Neural cell (in vitro differentiated cells): ENCODE data around the gene MUC21. TPM values are rescaled to one million over a fixed set of nuclear protein-coding genes. Genes with fewer than 3 reads are reported as not detected.

Experiments used
- H2AFZ ChIP-seq: fragments of 200-600, 300-800 bp; sonication (generic), shearing (Covaris generic); 2 replicates; pipeline ENCODE4 v1.6.0; 2014; ENCODE audit warnings: low read depth, mild to moderate bottlenecking, antibody characterized with exemption, low read length, moderate library complexity
- H3F3A ChIP-seq: fragments of 200-600 bp; shearing (Covaris generic); 2 replicates; pipeline ENCODE4 v1.6.1; 2016; ENCODE audit warnings: mild to moderate bottlenecking, moderate library complexity, mixed read lengths, antibody characterized with exemption, low read length; ENCODE audit not compliant: insufficient read depth, poor library complexity, severe bottlenecking
- H3K27ac ChIP-seq: fragments of 200-600, 300-800 bp; sonication (generic), shearing (Covaris generic); 2 replicates; pipeline ENCODE4 v1.5.1; 2014; ENCODE audit warnings: mild to moderate bottlenecking, low read length, moderate library complexity
- H3K27me3 ChIP-seq: fragments of 300-800, 200-600 bp; sonication (generic), shearing (Covaris generic); 2 replicates; pipeline ENCODE4 v1.6.0; 2014; ENCODE audit warnings: mild to moderate bottlenecking, low read depth, low read length, moderate library complexity; ENCODE audit not compliant: insufficient read depth
- H3K36me3 ChIP-seq: fragments of 300-800, 200-600 bp; sonication (generic), shearing (Covaris generic); 2 replicates; pipeline ENCODE4 v1.5.1; 2014; ENCODE audit warnings: mild to moderate bottlenecking, antibody characterized with exemption, low read length, moderate library complexity; ENCODE audit not compliant: insufficient read depth
- H3K4me2 ChIP-seq: fragments of 300-800, 200-600 bp; sonication (generic), shearing (Covaris generic); 2 replicates; pipeline ENCODE4 v1.6.0; 2014; ENCODE audit warnings: mild to moderate bottlenecking, low read length
- H3K4me3 ChIP-seq: fragments of 300-800, 200-600 bp; sonication (generic), shearing (Covaris generic); 2 replicates; pipeline ENCODE4 v1.5.1; 2014; ENCODE audit warnings: mild to moderate bottlenecking, low read length, moderate library complexity
- H3K79me2 ChIP-seq: fragments of 200-600 bp; shearing (Covaris generic); replicated peaks from 2 replicates; pipeline ENCODE4 v1.6.0; 2014; ENCODE audit warnings: mild to moderate bottlenecking, low read length, moderate library complexity; ENCODE audit not compliant: insufficient read depth
- H3K9ac ChIP-seq: fragments of 300-800, 200-600 bp; sonication (generic), shearing (Covaris generic); 2 replicates; pipeline ENCODE4 v1.6.1; 2016; ENCODE audit warnings: mild to moderate bottlenecking, low read length, mixed read lengths
- H3K9me2 ChIP-seq: fragments of 200-600 bp; shearing (Covaris generic); 2 replicates; pipeline ENCODE4 v1.6.1; 2016; ENCODE audit warnings: mild to moderate bottlenecking, low read length, mixed read lengths; ENCODE audit not compliant: insufficient read depth
- H3K9me3 ChIP-seq: fragments of 200-600, 300-800 bp; sonication (generic), shearing (Covaris generic); 2 replicates; pipeline ENCODE4 v1.6.1; 2016; ENCODE audit warnings: mild to moderate bottlenecking, mixed run types, low read length, moderate library complexity, mixed read lengths
- H4K20me1 ChIP-seq: fragments of 200-600 bp; shearing (Covaris generic); 2 replicates; pipeline ENCODE4 v1.6.1; 2016; ENCODE audit warnings: mild to moderate bottlenecking, mixed run types; ENCODE audit not compliant: insufficient read depth
- EP300 ChIP-seq: fragments of 450-650 bp; conservative IDR thresholded peaks from 2 replicates; pipeline ENCODE4 v1.6.1; 2014; ENCODE audit warnings: antibody characterized with exemption, mild to moderate bottlenecking, moderate library complexity; ENCODE audit not compliant: poor library complexity, severe bottlenecking
- EZH2 ChIP-seq: fragments of 200-600, 300-800 bp; shearing (Covaris generic), sonication (generic); IDR thresholded peaks from 2 replicates; pipeline ENCODE4 v1.6.1; 2014; ENCODE audit warnings: antibody characterized with exemption, low read length, borderline replicate concordance, mild to moderate bottlenecking; ENCODE audit not compliant: insufficient read depth, poor library complexity, severe bottlenecking
- MXI1 ChIP-seq: fragments of 450-650 bp; conservative IDR thresholded peaks from 2 replicates; pipeline ENCODE4 v1.6.1; 2014; ENCODE audit warnings: antibody characterized with exemption, mild to moderate bottlenecking; ENCODE audit not compliant: poor library complexity, severe bottlenecking
- POLR2AphosphoS5 ChIP-seq: IDR thresholded peaks from 2 replicates; pipeline ENCODE4 v1.6.1; 2012
- RAD21 ChIP-seq: fragments of 450-650 bp; conservative IDR thresholded peaks from 2 replicates; pipeline ENCODE4 v1.6.1; 2014; ENCODE audit warnings: antibody characterized with exemption, mild to moderate bottlenecking, moderate library complexity
- SMC3 ChIP-seq: fragments of 450-650 bp; conservative IDR thresholded peaks from 2 replicates; pipeline ENCODE4 v1.6.1; 2014; ENCODE audit warnings: antibody characterized with exemption, mild to moderate bottlenecking, moderate library complexity; ENCODE audit not compliant: poor library complexity
- TAF1 ChIP-seq: IDR thresholded peaks from 2 replicates; pipeline ENCODE4 v1.6.1; 2012; ENCODE audit warnings: low read depth
- polyA plus RNA-seq: library from polyadenylated mRNA; depleted of rRNA; stranded (reverse); fragments of >200 nt; gene quantifications from 2 replicates; pipeline ENCODE4 v1.2.3, GENCODE V29; 2014
- TF ChIP-seq, protein P1 (sequence below): fragments of 450-650 bp; IDR thresholded peaks from 2 replicates; pipeline ENCODE4 v1.5.1; 2014; ENCODE audit warnings: antibody characterized with exemption, mild to moderate bottlenecking, moderate library complexity; ENCODE audit not compliant: poor library complexity, severe bottlenecking
- TF ChIP-seq, protein P2 (sequence below): IDR thresholded peaks from 2 replicates; pipeline ENCODE4 v1.6.1; 2012; ENCODE audit warnings: borderline replicate concordance

MUC21 gene
- polyA plus RNA-seq, 1 donor from 2014 or later: not detected

GRCh38 chr6:30957716-30958115 lies 25.8 kb upstream of the MUC21 start:
- H2AFZ ChIP-seq: no peak overlapping the region
- H3K4me3 ChIP-seq: no peak overlapping the region
- H3F3A ChIP-seq: no peaks in the 10 kb centered on the region
- no peak overlapping the region for H3K9ac ChIP-seq
- TF ChIP-seq, protein P1, sequence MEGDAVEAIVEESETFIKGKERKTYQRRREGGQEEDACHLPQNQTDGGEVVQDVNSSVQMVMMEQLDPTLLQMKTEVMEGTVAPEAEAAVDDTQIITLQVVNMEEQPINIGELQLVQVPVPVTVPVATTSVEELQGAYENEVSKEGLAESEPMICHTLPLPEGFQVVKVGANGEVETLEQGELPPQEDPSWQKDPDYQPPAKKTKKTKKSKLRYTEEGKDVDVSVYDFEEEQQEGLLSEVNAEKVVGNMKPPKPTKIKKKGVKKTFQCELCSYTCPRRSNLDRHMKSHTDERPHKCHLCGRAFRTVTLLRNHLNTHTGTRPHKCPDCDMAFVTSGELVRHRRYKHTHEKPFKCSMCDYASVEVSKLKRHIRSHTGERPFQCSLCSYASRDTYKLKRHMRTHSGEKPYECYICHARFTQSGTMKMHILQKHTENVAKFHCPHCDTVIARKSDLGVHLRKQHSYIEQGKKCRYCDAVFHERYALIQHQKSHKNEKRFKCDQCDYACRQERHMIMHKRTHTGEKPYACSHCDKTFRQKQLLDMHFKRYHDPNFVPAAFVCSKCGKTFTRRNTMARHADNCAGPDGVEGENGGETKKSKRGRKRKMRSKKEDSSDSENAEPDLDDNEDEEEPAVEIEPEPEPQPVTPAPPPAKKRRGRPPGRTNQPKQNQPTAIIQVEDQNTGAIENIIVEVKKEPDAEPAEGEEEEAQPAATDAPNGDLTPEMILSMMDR: no peak
- TF ChIP-seq MXI1 (no peak), POLR2AphosphoS5 (no peak), TAF1 (no peak), RAD21 (no peak), EZH2 (no peak), SMC3 (no peak), EP300 (no peak)
- TF ChIP-seq, protein P2, sequence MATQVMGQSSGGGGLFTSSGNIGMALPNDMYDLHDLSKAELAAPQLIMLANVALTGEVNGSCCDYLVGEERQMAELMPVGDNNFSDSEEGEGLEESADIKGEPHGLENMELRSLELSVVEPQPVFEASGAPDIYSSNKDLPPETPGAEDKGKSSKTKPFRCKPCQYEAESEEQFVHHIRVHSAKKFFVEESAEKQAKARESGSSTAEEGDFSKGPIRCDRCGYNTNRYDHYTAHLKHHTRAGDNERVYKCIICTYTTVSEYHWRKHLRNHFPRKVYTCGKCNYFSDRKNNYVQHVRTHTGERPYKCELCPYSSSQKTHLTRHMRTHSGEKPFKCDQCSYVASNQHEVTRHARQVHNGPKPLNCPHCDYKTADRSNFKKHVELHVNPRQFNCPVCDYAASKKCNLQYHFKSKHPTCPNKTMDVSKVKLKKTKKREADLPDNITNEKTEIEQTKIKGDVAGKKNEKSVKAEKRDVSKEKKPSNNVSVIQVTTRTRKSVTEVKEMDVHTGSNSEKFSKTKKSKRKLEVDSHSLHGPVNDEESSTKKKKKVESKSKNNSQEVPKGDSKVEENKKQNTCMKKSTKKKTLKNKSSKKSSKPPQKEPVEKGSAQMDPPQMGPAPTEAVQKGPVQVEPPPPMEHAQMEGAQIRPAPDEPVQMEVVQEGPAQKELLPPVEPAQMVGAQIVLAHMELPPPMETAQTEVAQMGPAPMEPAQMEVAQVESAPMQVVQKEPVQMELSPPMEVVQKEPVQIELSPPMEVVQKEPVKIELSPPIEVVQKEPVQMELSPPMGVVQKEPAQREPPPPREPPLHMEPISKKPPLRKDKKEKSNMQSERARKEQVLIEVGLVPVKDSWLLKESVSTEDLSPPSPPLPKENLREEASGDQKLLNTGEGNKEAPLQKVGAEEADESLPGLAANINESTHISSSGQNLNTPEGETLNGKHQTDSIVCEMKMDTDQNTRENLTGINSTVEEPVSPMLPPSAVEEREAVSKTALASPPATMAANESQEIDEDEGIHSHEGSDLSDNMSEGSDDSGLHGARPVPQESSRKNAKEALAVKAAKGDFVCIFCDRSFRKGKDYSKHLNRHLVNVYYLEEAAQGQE: no peak
- no peaks in the 10 kb centered on the region for H3K36me3 ChIP-seq
- H3K27ac ChIP-seq: no peak overlapping the region
- no peaks in the 10 kb centered on the region for H4K20me1 ChIP-seq
- H3K4me2 ChIP-seq: no peak overlapping the region
- H3K9me3 ChIP-seq: no peaks in the 10 kb centered on the region
- H3K27me3 ChIP-seq: peaks cover 21% of the 10 kb centered on the region
- no peaks in the 10 kb centered on the region for H3K79me2 ChIP-seq
- H3K9me2 ChIP-seq: no peaks in the 10 kb centered on the region

GRCh38 chr6:30960907-30961673 lies 22.4 kb upstream of the MUC21 start:
- no peaks in the 10 kb centered on the region for H3K36me3 ChIP-seq
- no peak overlapping the region for H2AFZ ChIP-seq
- H3K9ac ChIP-seq: no peak overlapping the region
- no peaks in the 10 kb centered on the region for H3K79me2 ChIP-seq
- H3K9me2 ChIP-seq: no peaks in the 10 kb centered on the region
- H4K20me1 ChIP-seq: no peaks in the 10 kb centered on the region
- H3K27me3 ChIP-seq: no peaks in the 10 kb centered on the region
- no peak overlapping the region for H3K4me3 ChIP-seq
- no peaks in the 10 kb centered on the region for H3F3A ChIP-seq
- H3K27ac ChIP-seq: no peak overlapping the region
- TF ChIP-seq, protein P1: no peak
- no peak for TF ChIP-seq EP300
- no peak for TF ChIP-seq RAD21
- TF ChIP-seq, protein P2: no peak
- no peak for TF ChIP-seq POLR2AphosphoS5
- TF ChIP-seq MXI1: no peak
- TF ChIP-seq EZH2: no peak
- no peak for TF ChIP-seq SMC3
- TF ChIP-seq TAF1: no peak
- H3K4me2 ChIP-seq: no peak overlapping the region
- H3K9me3 ChIP-seq: no peaks in the 10 kb centered on the region
